ENCODE data around the gene FURIN.
"Not testable (repeated sequence)": the region's sequence is repeated elsewhere in the genome, so short reads cannot be mapped to it uniquely, and the experiment has no call there.

Gene FURIN

DNA sequence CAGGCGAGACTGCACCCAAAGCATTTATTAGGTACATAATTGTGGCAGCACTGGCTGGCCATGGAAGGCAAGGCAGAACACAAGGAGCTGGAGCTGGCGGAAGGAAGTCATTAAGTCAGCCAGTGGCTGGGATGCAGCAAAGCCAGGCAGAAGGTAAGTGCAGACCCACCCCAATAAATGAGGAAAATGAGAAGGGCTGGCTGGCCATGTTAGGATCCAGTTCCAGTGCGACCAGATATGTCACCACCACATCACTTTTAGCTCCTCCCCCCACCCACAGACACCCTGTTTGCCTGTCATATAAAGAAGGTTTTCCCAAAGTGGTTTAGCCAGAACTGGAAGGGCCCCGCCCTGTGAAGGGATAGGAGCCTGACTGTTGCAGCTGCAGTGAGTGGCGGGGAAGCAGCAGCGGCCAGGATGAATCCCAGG is at the start of gene FURIN:
FURIN (plus strand) TSS at position 328 of the 429 bp plus-strand sequence. CDS start 7,153 bp downstream, outside the sequence.
- FAIRE-seq, result no peak

DNA sequence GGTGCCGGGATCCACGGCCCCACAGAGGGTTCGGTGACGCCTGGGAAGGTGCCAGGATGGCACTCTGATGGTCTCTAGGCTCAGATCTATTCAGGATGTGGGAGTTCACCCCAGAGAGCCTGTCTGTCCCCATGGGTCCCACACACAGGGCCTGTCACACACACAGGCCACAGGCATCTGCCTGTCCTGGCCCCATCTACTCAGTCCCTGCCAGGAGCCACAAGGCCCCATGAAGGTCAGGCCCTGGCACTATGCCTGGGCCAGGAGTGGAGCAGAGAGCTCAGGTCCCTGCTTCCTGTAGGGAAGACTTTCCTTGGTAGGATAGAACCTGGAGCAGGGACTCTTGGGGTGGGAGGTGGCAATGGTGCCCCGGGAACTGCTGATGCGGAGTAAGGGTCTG is 49.0 kb upstream of the FURIN start:
- FAIRE-seq, result no peak

DNA sequence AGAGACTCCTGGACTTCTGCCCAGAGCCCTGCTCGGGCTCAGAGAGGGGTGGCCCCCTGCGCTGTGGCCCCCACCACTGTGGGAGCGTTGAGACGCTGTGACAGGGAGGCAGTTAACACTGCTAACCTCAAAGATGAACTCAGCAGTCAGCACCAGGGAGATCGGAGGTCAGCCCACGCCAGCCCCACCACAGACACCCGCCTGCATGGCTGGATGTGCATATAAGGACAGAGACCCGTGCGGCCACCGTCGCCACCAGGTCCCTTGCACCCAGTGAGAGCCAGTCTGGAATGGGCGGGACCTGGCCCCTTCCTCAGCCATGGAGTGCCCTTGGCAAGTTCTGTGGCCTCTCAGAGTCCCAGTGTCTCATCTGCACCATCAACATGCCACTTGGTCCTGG is 48.5 kb upstream of the FURIN start:
- no peak for FAIRE-seq

DNA sequence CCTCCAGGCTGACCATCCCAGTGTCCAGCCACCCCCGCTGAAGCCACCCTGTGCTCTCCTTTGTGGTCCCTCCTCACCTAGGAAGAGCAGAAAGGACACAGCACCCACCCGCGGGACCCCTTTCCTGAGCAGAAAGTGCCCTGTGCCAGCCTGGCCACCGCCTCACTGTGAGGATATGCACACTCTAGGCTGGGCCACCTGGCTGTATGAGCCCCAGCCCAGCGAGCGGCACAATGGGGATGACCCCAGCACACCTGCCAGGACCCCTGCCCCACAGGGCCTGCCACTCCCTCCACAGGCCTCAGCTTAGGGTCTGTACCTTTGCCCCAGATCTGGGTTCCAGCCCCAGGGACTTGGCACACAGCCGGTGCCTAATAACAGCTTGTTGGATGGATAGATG is 47.9 kb upstream of the FURIN start:
- no peak for FAIRE-seq

DNA sequence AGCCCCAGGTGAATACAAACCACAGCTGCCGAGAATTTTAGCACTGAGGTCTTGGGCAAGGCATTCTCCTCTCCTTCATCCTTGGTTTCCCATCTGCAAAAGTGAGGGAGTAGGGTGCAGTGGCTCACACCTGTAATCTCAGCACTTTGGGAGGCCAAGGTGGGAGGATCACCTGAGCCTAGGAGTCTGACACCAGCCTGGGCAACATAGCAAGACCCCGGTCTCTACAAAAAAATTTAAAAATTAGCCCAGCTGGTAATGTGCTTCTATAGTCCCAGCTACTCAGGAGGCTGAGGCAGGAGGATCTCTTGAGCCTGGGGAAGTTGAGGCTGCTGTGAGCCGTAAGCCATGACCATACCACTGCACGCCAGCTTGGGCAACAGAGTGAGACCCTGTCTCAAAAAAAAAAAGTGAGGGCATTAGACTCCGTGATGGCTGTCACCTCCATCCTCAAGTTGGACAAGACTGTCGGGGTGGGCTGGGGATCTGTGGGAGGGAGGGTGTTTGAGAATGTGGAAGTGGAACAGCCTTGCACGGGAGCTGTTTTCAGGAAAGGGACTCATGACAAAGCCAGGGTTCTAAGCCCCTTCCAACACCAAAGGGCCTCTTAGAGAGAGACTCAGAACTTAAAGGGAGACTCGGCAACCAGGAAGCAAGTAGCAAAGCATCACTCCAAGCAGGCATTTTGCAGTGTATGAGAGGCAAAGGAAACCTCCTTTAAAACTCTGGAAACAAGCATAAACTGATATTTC is 46.0 kb upstream of the FURIN start:
- FAIRE-seq, result no peak

DNA sequence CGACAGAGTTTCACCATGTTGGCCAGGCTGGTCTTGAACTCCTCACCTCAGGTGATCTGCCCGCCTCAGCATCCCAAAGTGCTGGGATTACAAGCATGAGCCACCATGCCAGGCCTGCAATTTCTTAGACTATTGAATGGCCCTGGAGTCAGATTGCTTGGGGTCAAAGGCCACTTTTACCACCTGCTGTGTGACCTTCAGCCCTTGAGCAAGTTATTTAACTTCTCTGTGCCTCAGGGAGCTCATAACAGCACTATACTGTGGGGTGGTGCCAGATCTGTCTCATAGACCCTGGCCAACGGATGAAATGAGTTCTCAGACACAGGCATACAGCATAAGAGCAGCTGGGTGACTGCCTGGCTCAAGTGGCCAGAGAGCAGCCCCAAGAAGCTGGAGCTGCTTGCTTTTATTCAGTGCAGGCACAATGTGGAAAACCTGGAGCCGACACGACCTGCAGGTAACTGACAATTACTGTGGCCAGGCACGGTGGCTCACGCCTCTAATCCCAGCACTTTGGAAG is 44.9 kb upstream of the FURIN start:
- no peak for FAIRE-seq

DNA sequence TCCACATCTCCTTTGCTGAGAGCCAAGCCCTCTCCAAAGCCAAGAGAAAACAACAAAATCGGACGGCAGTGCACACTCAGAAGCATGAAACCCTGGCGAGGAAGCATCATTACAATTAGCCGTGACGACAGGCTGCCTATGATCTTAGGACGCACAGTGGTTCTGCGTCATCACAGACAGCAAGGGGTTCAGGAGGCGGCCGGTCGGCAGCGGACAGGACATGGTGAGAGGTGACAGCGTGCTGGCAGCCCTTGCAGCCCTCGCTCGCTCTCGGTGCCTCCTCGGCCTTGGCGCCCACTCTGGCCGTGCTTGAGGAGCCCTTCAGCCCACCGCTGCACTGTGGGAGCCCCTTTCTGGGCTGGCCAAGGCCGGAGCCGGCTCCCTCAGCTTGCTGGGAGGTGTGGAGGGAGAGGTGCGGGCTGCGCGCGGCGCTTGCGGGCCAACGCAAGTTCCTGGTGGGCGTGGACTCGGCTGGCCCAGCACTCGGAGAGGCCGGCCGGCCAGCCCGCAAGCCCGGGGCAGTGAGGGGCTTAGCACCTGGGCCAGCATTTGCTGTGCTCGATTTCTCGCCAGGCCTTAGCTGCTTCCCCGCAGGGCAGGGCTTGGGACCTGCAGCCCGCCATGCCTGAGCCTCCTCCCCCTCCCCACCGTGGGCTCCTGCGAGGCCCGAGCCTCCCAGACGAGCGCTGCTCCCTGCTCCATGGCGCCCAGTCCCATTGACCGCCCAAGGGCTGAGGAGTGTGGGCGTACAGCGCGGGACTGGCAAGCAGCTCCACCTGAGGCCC is 43.1 kb upstream of the FURIN start:
- FAIRE-seq, result not testable (repeated sequence)

DNA sequence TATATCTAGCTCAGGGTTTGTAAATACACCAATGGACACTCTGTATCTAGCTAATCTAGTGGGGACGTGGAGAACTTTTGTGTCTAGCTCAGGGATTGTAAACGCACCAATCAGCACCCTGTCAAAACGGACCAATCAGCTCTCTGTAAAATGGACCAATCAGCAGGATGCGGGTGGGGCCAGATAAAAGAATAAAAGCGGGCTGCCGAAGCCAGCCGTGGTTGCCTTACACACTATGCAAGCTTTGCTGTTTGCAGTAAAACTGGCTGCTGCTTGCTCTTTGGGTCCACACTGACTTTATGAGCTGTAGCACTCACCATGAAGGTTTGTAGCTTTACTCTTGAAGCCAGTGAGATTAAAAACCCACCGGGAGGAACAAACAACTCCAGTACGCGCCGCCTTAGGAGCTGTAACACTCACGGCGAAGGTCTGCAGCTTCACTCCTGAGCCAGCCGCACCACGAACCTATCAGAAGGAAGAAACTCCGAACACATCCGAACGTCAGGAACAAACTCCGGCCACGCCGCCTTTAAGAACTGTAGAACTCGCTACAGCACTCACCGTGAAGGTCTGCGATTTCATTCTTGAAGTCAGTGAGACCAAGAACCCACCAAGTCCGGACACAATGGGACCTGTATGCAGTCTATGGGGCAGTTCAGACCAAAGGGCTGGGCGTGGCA is 42.0 kb upstream of the FURIN start:
- FAIRE-seq, result not testable (repeated sequence)

DNA sequence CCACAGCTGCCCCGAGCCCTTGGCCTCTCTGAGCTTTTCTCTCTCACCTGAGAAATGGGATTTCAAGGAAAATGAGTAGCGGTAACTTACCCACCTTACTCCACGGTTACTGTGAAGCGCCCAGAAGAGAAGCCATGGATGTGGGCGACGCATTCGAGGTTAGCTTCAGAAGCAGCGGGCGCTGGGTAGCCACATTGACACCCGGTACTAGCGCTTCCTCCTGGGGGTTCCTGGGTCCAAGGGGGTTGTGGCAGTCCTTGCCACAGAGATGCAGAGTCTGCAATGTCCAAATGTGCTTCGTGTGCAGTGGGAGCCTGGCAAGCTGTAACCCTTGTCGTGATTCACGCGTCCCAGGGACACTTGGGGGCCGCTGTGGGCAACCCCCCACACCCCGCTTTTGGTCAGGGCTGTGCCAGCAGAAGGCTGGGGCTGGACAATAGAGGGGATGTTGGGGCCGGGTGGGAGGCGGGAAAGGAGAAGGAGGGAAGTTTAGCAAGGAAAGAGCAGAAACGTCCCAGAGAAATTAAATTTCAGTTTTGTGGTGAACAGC is 41.4 kb upstream of the FURIN start:
- FAIRE-seq, result no peak

DNA sequence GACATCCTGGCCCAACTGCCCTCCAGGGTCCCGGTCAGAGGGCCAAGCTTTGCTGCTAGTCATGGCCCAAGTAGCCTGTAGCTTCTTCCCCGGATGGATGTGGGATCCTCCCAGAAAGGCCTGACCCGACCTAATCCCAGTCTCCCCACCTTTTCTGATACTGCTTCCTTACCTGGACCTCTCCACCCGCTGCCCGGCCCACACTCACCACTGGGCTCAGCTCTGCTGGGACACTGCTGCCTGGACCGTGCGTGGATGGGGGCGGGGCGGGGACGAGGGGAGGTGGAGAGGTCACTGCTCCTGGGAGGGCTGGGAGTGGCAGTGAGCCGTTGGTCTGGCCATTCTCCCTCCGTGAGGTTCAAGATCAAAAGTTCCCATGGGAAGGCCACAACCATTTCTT is 40.3 kb upstream of the FURIN start:
- no peak for FAIRE-seq

DNA sequence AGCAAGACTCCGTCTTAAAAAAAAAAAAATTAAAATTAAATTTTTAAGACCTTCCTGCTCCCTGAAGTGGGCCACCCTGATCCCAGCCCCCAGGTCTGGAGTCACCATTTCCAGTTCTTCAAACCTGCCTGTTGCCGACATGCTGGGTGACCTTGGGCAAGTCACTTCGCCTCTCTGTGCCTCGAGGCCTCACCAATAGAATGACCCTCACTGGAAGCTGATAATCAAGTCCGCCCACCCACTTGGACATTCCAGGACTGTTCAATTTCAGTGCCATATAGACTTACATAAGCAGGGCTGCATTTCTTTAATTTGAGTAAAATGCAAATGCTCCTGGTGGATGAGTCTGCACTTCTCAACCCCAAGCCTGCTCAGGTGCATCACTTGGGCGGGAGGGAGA is 39.3 kb upstream of the FURIN start:
- no peak for FAIRE-seq

DNA sequence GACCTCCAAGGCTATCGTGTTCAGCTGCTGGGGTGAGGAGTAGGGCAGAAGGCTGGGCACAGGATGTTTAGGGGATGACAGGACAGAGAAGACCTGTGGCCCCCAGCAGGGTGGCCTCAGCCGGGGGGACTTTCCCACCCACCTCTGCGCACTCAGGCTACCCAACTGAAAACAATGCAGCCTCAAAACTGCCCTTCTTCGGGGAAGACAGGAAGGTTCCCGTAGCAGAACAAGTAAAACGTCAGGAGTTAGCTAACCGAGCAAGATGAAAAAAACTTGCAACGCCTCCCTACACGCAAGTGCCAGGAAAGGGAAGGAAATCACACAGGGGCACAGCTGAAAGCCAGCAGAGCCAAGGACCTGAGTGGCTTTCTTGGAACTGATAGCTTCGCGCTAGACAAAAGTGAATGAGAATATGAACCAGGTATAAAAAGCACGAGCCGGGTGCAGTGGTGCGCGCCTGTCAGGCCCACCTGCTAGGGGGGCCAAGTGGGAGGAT is 38.4 kb upstream of the FURIN start:
- FAIRE-seq, result no peak

DNA sequence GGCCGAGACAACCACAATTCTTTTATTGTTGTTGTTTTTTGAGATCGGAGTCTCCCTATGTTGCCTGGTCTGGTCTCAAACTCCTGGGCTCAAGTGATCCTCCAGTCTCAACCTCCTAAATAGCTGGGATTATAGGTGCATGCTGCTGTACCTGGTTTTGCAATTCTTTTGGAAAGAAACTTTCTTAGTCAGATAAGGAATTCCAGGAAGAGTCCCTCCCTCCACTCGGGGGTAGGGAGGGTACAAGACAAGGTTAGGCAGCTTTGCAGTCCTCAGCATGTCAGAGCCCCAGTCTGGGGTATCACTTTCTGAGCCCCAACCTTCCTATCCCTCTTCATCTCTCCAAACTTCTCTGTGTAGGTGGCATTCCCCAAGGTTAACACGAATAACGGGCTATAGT is 33.8 kb upstream of the FURIN start:
- FAIRE-seq, result no peak

DNA sequence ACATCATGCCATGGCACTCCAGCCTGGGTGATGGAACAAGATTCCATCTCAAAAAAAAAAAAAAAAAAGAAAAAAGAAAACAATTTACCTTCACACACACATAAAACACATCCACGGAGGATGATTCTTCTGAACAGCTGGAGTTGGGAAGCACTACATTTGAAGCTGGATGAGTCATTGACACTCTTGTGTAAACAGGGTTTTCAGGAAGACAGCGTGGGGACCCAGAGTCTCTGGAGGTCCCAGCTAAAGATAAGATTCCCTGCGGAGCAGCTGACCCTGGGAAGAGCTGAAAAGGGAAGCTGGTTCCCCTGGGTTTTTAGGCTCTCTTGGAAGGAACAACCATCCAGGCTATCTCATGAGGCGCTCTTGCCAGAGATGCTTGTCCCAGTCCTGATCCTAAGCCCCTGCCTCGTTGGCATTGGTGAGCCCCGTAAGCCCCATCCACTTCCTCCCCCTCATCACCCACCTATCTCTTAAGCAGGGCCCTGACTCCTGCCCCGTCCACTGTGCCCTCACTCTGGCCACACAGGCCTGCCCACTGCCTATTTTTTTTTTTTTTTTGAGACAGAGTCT is 32.0 kb upstream of the FURIN start:
- no peak for FAIRE-seq

DNA sequence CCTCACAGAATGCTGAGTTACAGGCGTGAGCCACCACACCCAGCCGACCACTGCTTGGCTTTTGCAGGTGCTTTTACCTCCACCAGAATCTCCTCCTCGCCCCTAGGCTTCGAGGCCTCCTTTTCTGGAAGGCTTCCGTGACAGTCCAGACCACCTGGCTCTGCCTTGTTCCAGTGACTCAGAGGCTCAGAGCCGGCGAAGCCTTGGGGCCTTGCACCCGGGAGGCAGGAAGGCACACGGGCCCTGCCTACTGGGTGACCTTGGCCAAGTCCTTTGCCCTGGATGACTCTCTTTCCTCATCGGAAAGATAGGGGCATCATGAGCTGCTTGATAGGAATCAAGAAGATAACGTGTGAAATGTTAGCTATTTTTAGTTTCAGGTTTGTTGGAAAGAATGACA is 31.3 kb upstream of the FURIN start:
- FAIRE-seq, result no peak

DNA sequence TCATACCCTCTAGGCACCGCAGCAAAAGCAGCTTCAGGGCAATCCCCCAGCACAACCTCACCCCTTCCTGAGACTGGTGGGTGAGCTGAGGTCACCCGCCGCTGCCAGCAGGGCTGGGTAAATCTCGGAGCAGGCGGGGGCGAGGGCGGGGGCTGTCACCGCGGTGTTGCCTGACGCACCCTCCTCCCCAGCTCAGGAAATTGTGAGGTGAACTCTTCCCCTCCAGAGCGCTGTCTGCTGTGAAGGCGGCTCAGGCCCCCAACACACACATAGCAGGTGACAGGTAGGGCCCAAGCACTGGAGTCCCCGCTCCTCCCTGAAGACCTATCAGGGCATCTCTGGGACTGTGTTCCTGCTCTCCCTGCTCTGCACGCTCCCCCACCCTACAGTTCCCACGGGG is 30.2 kb upstream of the FURIN start:
- no peak for FAIRE-seq

DNA sequence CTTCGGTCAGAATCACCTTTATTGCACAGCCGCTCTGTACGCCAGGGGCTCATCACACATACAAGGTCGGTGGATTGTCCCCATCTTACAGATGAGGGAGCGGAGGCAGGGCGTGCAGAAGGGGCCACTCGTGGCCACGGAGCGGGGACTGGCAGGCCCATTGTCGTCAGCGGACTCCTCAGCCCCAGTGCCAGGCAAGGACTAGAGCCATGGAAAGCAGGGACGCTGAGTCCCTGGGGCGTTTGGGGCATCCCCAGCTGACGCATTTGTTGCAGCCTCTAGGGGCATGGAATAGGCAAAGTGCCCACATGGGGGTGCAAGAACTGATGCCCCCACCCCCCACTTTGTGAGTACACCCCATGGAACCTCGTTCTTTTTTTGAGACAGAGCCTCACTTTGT is 29.8 kb upstream of the FURIN start:
- FAIRE-seq, result no peak

DNA sequence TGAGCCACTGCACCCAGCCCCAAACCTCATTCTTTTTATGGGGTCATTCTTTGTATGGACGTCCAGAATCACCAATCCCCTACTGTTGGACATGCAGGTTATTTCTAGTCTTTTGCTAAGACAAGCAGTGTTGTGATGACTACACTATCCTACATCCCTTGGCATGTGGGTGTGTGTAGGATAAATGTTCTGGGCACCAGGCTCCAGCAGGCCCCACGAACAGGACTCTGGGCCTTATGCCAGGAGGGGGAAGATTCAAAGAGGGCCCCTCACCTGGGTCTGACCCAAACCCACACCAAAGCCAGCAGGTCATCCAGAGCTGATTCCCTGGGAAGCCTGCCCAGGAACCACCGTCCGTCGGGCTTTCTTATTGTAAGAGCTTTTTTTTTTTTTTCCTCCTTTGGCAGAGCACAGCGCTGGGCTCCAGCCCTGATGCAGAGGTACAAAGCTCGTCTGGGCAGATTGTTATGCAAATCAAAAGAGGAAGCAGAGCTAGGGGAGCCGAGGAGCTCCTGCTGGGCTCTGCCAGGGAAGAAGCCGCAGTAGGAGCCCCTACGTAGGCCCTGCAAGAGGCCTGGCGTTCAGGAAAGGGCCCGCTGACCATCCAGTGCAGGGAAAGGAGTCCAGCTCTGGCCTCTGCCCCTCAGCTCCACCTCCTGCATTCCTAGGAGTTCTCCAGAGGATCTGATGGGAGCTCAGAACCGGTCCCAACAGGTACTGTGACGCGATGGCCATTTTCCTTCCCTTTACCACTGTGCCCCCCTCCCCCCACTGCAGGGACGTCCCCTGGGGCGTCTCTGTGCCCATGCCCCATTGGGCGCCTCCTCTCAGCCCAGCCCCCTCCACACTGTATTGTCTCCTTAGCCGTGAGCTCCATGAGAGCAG is 29.0 kb upstream of the FURIN start:
- no peak for FAIRE-seq

DNA sequence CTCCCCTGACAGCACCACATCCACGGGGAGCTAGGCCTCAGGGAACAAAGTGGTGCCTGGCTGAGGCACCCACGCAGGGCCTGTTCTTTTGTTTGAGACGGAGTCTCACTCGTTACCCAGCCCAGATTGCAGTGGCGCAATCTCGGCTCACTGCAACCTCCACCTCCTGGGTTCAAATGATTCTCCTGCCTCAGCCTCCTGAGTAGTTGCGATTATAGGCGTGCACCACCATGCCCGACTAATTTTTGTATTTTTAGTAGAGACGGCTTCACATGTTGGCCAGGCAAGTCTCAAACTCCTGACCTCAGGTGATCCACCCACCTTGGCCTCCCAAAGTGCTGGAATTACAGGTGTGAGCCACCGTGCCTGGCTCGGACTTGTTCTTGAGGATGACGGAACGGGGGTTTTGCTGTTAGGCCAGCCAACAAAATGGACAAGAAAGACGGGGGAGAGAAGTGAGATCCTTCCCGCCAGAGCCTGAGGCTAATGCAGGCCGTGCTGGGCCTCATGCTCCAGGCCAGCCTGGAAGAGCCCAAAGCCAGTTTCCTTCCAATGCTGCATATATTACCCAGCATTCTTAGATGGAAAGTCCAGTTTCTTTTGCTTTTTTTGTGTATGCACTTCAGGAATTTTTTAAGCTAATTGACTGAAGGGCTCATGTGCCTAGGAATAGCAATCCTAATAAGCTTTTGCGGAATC is 28.1 kb upstream of the FURIN start:
- no peak for FAIRE-seq

DNA sequence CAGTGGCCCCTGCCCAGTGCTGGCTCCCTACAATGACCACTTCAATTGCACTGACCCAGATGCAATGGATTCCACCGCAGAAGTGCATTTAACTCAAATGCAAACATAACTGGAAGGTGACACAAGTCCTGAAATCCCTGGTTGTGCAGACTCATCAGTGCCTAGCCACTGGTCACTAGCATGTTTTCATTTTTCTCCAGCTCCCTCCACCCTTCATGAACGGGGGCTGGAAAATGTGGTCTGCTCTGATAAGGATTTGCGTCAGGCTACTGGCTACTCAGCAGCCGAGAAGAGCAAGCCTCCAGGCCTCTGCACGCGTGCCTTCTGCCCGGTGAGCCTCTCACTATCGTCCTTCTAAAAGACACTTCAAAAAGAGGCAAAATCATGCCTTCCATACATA is 27.4 kb upstream of the FURIN start:
- FAIRE-seq, result no peak

DNA sequence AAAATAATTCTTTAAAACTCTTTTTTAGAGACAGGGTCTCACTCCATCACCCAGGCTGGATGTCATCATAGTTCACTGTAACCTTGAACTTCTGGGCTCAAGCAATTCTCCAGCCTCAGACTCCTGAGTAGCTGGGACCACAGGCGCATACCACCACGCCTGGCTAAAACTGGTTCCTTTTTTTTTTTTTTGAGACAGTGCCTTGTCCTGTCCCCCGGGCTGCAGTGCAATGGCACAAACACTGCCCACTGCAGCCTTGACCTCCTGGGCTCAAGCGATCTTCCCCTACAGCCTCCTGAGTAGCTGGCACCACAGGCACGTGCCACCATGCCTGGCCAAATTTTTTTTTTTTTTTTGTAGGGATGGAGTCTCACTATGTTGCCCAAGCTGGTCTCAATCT is 23.7 kb upstream of the FURIN start:
- no peak for FAIRE-seq
